Upper lobe of left lung (tissue), 4 donors: ENCODE data around the gene RAB3GAP1.

Experiments used
- EP300 ChIP-seq, 4 donors: sonication (generic); formaldehyde crosslinking; IDR thresholded peaks; one replicate each; pipeline ENCODE4 v1.5.1; 2017; ENCODE audit warnings: antibody characterized with exemption in 4 of 4, control low read depth in 2 of 4
- POLR2AphosphoS5 ChIP-seq, 2 donors: sonication (generic); formaldehyde crosslinking; IDR thresholded peaks; one replicate each; pipeline ENCODE4 v1.5.1; 2017; ENCODE audit warnings: antibody characterized with exemption in 2 of 2
- TF ChIP-seq, protein P1 (sequence below), 6 experiments: fragments of 450-650 bp in 4 of 6; fragments of 200-600 bp in 2 of 6; sonication (generic) in 2 of 6; IDR thresholded peaks; one replicate each; pipeline ENCODE4 v1.5.1; 2016 to 2019; ENCODE audit warnings: antibody characterized with exemption in 6 of 6

DNA sequence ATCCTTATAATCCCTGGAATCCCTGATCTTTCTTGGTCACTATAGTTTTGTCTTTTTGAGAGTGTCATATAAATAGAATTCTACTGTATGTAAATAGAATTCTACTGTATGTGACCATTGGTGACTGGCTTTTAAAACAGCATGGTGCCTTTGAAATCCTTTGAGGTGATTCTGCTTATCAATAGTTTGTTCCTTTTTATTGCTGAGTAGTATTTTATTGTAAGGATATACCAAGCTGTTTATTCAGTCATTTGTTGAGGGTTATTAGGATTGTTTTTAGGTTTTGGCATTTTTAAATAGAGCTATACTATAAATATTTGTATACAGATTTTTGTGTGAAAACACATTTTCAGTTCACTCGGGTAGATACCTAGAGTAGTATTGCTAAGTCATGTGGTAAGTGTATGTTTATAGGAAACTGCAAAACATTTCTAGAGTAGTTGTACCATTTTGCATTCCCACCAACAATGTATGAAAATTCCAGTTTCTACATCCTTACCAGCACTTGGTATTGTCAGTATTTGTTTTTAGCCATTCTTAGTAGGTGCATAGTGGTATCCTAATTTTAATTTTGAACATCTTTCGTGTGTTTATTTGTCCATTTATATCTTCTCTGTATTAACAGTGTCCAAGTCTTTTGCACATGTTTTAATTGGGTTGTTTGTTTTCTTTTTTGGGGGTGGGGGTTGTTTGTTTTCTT, 45.6 kb downstream of the RAB3GAP1 start:
- TF ChIP-seq, protein P1, sequence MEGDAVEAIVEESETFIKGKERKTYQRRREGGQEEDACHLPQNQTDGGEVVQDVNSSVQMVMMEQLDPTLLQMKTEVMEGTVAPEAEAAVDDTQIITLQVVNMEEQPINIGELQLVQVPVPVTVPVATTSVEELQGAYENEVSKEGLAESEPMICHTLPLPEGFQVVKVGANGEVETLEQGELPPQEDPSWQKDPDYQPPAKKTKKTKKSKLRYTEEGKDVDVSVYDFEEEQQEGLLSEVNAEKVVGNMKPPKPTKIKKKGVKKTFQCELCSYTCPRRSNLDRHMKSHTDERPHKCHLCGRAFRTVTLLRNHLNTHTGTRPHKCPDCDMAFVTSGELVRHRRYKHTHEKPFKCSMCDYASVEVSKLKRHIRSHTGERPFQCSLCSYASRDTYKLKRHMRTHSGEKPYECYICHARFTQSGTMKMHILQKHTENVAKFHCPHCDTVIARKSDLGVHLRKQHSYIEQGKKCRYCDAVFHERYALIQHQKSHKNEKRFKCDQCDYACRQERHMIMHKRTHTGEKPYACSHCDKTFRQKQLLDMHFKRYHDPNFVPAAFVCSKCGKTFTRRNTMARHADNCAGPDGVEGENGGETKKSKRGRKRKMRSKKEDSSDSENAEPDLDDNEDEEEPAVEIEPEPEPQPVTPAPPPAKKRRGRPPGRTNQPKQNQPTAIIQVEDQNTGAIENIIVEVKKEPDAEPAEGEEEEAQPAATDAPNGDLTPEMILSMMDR (IDR thresholded peaks at IDR 0.05): no peak
- TF ChIP-seq EP300 (IDR thresholded peaks at IDR 0.05): no peak
- TF ChIP-seq POLR2AphosphoS5 (IDR thresholded peaks at IDR 0.05): no peak
